Measurements from ENCODE around the gene NELFA.

The NELFA gene

DNA sequence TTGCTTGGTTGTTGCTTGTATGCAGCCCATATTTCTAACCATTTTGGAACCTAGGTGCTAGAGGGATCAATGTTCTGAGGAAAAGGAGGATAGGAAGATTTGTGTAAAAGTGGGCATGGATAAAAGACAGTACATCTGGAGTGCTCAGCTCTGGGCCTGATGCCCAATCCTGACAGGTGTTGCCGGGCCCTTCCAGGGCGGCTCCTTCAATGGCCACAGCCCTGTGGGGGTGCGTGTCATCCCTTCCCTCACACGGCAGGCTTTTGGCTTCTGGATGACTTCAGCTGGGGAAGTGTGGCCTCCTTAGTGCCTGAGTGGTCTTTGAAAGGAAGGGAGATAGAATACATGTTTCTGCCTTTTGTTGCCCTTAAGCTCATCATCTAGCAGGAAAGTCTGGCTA lies 47.2 kb downstream of the NELFA start:
- DNase-seq: no peak

DNA sequence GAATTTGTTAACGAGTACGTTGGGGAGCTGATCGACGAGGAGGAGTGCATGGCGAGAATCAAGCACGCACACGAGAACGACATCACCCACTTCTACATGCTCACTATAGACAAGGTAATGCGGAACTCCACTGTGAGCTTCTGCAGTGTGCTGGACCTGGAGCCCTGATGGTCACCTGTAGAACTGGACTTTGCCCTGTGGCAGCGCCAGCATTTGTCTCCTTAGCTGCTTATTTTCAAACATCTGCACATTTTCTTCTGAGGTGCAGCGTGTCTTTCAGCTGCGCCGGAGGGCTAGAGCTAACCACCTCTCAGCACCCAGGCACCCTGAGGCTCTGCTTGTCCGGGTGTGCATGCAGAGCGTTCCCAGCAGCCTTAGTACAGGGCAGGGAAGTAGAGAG lies 47.7 kb downstream of the NELFA start:
- no peak for DNase-seq

DNA sequence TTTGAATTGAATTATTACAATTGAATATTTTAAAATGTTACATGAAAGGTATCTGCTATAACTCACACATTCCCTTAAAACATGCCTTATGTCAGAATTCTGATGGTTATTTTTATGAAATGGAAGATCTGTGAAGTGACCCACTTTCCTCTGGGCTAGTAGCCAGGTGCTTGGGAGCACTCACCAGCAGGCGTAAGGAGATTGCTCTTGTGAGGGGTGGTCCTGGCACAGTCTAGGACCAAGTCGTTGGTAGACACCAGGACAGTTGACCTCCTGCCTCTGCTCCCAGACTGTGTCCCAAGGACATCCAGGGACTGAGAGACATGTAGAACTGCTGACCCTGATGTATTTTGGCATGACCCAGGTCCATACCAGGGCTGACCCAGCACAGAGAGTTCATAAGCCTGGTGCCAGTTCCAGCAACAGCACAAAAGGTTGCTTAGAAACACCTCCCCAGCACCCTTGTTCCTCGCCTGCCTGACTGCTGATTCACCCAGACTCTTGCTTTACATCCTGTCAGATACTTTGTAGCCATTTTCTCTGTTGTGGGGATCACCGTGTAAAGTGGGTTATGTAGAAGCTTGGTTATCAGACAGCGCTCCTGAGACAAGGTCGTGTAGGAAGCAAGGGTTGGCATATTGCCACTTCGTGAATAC lies 48.5 kb downstream of the NELFA start:
- DNase-seq: no peak

DNA sequence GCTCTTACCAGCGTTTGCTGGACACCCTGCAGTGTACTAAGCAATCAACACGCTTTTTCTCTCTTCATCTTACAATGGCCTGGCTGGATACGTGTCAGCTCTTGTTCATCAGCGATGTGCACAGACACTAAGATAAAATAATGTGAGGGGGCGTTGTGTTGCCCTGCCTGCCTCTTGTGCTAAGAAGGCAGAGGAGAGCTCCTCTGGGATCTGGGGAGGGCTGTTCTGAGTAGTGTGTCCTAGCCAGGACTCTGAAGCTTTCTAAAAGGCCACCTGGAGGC lies 49.7 kb downstream of the NELFA start:
- no peak for DNase-seq

DNA sequence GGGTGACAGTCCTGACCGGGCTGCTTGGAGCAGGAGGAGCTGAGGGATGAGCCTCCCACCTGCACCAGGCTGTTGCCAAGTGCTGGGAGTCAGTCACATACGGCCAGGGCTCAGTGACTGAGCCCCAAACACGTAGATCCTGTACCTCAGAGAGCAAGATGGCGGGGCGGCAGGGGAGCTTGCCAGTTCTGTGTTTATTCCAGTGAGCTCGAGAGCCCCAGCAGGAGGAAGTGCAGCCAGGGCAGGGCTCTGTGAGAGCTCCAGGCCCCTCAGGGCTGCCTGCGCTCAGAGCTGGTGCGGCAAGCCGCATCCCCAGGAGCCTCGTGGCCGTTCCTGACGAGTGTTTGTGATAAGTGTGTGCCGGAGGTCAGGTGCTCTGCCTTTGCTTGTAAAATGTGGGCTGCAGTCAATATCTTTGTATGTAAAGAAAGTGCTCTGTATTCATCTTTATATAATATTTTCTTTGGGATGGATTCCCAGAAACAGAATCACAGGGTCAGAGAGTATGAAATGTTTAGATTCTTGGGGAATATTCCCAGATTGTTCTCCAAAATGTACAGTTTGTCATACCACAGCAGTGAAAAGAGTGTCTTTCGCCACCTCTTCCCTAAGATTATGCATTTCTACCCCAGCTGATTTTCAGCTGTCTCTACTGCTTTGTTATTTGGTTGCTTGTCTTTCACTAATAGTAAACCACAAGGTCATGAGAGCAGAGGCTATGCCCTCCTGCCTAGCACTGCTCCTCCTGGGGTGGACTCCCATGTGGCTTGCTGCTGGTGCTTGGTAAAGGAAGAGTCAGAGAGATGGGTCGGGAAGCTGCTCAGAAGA lies 50.3 kb downstream of the NELFA start:
- no peak for DNase-seq

DNA sequence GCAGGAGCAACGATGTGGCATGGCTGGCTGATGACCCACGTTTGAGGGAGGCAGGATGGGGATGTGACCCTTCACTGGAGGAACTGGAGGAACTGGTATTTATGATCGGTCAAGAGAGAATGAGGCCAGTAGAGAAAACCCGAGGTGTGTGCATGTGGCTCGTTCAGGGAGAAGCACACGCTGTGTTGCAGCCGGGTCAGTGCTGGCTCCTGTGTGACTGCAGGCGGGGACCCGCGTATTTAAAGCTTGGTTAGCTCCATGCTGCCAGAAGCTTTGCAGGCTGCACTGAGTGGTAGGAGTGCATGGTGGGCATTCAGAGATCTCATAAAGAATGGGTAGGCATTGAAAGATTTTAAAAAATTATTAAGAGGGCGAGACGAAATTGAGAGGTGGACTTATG lies 52.1 kb downstream of the NELFA start:
- no peak for DNase-seq

DNA sequence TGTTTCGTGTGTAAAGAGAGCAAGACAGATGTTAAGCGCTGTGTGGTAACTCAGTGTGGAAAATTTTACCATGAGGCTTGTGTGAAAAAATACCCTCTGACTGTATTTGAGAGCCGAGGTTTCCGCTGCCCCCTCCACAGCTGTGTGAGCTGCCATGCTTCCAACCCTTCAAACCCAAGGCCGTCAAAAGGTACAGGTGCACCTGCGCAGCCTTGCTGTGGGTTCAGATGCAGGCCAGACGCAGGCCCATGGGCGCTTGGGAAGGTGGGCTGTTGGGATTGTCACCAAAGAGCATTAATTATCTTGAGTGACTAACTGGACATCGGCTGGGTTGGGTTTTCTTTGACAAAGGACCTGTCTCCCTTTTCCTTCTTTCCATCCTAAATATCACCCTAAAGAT lies 55.4 kb downstream of the NELFA start:
- no peak for DNase-seq

DNA sequence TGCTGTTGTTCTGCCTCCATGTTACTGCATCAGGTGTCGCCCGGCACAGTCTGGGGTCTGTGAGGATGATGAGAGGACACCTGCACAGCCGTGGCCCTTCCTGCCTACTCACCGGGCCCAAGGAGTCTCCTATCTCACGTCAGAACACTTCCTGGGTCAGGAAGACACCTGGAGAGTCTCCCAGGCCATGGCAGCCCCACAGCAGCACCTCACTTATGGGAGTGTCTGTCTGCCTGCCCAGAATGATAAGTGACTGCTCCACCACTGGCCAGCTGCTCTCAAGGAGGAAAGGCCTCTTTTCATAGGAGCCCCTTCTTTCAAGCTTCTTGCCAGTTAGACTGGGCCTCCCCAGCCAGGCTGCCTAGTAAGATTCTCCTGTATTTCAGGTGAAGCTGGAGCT lies 56.1 kb downstream of the NELFA start:
- no peak for DNase-seq

DNA sequence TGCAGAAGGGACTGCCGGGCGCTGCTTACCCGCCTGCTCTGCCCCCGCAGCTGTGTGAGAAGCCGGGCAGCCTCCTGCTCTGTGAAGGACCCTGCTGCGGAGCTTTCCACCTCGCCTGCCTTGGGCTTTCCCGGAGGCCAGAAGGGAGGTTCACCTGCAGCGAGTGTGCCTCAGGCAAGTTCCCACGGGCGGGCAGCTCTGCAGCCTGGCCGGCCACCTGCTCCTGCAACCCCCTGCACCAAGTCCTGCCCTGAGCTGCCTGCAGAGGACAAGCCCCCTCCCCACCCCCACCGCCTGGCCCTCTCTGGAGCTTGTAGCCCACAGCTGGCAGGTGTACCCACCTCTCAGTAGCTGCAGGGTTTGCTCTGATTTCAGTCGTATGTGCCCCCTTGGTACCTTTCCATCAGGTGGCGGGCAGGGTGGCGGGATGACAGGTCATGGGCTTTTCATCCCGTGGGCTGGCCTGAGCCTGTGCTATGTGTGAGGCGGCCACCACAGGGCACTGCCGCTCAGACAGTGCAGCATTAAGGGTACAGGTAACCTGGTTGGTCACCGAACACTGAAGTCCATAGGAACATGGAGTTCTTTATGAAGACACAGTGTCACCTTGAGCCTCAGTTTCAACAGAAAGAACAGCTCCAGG lies 56.6 kb downstream of the NELFA start:
- DNase-seq: no peak

DNA sequence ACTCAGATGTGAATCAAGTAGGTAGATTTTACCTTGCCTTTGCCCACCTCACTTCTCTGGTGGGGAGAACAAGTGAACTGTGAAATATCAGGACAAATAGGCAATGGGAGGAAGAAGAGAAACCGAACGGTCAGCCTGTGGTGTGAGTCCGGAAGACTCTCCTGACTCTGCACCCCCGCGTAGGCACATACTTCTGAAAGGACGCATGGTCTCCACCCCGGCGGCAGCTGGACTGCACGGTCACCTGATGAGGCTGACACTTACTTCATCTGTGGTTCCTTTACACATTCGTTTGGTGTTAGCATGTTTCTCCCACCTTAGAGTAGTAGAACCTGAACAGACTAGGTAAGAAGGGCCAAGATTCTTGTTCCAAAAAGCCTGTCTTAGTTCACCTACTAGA lies 58.4 kb downstream of the NELFA start:
- no peak for DNase-seq

DNA sequence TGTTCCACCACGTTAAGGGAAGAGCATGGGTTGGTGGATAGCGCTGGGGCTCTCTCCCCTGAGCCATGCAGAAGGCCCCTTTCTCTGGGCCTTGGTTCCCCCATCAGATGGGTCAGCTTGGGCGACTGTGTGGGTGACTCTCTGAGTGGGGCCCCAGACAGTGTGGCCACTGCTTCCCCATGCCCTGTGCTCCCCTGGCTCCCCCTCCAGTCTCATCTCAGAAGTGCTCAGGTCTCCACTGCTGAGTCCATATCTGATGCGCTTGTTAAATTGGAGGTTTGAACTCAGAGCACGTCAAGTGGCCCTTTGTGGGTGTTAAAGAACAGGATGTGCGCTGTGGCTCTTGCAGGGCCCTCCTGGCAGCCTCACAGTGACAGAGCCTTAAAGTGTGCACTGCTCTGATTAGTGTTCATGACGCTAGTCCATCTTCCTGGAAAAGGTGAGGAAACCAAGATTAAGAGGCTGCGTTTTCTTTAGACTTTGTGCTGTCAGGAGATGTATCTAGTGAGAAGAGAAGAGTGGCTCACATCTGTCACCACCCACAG lies 59.8 kb downstream of the NELFA start:
- no peak for DNase-seq

DNA sequence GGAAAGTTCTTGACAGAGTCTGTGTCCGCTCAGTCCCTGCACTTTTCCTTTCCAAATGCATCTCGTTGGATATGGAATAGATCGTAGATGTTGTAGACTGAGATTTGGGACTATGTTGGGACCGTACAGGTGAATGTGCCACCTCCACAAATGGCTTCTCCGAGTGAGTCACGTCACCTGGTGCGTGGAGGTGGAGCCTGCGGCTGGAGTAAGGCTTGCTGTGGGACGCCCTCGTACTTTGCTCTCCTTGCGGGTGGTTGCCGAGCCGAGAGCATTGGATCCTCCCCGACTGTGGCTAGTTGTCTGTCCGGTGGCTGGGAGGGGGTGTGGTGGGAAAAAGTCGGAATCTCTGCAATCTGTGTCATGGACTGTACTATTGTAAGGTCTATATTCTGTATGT lies 60.5 kb downstream of the NELFA start:
- DNase-seq: no peak

DNA sequence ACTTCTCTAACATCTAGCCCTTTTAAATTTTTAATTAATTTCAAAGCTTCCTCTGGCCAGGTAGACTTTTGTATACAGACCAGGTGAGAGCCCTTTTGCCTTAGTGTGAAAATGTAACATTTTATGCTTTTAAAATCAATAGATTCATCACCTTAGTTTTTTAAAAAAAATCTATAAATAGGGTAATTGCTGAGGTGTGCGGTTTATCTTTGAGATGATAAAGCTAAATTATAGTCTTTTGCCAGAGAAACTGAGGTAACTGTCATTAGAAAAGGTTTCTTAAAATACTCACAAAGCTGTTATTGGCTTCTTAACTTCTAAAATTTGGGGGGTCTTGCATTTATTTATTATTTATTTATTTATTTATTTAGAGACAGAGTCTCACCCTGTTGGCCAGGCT lies 62.9 kb downstream of the NELFA start:
- DNase-seq: no peak

DNA sequence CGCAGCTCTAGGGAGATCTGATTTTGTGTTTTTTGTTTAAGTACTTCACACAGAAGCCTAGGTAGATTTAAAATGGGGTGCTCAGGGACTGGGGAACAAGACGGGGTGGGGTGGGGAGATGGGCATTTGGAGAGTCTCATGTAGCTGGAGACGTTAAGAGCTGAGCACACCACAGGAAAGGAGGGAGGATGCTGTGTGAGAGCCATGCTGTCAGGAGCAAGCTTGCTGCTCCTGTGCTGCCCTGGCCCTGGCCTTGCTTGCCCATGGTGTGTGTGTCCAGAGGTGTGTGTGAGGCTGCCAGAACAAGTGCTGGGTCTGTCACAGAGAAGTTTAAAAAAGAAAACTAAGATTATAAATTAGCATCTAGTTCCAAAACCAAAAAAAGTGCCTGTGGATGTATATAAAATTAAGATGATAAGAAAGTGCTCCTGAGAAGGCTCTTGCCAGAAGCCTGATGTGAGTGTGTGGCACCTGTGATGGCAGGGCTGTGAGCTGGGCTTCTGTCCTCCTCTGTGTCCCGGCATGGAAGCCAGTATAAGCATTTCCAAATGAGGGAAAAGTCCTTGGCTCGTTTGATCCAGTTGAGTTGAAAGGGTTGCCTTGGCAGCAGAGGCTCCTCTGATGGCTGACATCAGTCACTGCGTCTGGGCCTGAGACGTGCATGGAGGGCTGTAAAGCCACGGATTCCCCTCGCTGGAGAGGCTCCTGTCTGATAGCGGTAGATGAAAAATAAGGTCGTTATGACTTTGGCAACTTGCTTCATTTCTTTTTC lies 63.5 kb downstream of the NELFA start:
- DNase-seq: no peak

DNA sequence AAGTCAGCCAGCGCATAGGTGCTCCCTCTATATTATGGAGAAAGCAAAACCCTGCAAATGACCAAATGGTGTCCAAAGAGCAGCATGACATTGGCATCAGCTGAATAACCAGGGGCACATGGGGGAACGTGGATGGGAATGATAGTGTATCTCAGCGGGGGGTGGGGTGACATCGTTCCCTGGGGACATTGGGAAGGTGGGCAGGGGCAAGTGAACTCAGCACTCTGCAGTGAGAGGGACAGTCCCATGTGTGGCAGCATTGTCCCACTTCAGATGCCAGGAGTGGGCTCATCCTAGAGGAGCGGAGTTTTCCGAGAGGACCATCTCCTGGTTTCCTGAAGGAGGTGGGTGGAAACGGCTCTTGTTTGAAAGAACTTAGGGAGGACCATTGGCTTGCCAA lies 64.8 kb downstream of the NELFA start:
- no peak for DNase-seq

DNA sequence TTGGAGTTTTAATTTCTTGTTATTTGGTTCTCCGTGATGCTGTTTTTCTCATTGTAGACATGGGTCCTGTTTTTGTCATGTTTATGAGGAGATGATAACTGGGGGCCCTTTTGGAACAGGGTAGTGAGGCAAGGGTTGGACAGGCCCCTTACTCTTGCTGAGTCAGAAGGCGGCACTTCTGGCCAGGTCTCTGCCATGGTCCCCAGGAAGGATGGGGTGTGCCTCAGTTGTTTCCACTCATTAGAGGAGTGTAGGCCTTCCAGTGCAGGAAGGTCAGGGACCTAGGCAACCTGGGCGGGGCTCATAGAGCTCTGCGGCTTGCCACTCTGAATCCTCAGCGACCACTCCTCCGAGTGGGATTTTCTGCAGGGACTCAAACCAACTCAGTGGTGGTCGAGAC lies 68.2 kb downstream of the NELFA start:
- no peak for DNase-seq

DNA sequence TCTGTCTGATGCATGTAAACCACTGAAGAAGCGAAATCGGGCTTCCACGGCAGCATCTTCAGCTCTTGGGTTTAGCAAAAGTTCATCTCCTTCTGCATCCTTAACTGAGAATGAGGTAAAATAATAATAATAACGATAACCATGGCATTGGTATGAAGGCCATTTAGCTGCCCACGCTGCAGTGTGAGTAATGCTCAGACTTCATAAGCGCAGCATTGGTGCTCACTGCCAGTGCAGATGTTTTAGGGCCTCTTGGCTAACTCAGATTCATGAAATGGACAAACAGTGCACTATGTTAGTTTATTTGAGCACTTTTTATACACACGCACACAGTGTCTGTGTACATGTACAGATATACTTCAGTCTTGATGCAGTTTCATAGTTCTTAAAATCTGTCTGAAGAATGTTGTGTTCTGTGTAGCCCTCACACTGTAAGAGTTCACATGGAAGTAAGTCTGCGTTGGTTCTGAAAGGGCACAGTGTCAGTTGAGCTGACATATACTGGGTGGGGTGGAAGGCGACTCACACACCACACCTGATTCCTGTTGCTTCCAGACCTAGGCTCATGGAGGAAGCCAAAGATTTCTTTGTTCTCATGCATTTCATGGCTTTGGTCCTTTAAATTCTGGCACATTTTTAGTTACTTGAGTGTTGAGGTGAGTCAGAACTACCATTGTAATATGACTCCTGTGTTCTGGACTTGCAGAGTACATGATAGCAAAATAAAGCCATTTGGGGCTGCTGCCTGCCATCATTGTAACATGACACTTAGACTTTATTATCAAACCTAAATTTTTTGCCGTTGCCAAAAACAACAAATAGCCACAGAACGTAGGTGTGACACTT lies 68.9 kb downstream of the NELFA start:
- DNase-seq: no peak

DNA sequence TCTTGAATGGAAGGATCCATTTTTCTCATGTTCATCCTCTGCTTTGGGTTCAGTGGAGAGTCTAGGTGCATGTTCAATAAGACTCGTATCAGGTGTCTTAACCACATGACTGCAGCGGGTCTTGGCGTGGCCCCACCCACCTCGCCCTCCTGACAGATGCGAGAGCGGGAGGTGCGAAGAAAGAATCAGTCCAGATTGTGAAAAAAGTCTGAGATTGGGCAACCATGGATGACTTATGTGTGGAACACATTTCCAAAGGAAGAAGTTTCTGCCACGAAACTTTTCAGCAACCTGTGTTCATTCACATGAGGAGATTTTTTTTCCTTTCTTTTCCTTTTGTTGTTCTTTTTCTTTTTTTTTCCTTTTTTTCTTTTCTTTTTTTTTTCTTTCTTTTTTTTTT lies 70.7 kb downstream of the NELFA start:
- DNase-seq: no peak

DNA sequence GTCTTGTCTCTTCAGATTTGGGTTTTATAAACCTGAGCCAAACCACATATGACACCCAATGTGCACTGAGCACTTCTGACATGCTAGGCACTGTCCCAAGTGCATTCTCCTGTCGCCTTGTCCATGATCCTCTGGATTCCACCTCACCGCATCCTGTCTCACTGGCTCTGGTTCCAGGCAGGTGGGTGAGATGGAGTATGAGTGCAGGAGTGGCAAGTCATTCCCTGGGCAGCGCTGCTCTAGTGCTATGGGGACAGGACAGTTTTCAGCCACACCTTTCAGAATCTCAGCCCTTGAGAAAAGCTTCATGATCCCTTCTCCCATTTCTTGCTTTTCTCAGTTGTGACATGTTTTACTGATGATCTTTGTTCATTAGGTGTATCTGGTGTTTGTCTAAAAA lies 71.2 kb downstream of the NELFA start:
- DNase-seq: no peak

DNA sequence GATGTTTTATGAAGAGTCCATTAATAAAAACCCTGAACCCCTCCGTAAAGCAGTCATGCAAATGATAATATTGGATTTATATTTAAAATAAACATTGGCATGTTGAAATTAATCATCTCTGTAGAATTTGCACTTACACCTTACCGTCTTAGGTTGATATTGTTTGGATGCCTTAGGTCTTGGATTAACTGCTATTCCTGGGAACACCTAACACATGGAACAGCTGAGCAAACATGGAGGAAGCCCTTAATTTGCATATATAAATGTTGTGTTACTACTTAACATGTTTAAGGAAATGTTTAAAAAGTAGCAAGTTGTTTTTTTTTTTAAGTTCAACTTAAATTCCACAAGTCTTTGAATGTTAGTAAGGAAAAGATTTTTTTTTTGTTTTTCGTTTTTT lies 75.1 kb downstream of the NELFA start:
- no peak for DNase-seq

DNA sequence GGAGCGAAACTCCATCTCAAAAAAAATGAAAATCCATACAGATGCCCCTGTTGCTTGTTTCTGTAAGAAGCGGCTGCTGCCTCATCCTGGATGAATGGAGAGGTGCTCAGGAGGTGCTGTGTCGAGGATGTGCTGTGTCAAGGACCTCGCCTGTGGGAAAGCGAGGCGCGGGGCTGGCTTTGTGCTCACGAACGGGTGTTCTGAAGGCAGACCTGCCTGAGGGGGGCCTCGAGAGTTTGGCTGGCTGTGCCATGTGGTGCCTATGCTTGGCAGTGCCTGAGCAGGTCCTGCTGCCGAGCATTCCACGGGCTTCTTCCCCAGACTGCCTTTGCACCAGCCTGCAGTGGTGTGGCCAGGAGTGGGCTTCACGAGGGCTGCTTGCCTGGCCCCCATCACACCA lies 76.0 kb downstream of the NELFA start:
- no peak for DNase-seq
